T-helper 2 cell treated with Interferon-gamma antibody and Interleukin-4, amounts not matched to agents 5 μg/mL and 100 μg/mL, for 36 hours (primary cell): ENCODE measurements around the gene BCL2L15.
A peak's percentile ranks its signal among the peaks of the same experiment; 100 is the strongest.

ENCODE experiments used
- DNase-seq: peaks from one replicate; pipeline ENCODE4 v3.0.0; 2021; ENCODE audit warnings: low spot score
- H3K27ac Mint-ChIP-seq: one replicate; pipeline ENCODE4 v1.8.0; 2021; ENCODE audit warnings: mild to moderate bottlenecking, mixed read lengths
- H3K27me3 Mint-ChIP-seq: one replicate; pipeline ENCODE4 v1.8.0; 2021; ENCODE audit warnings: low read depth, mixed read lengths
- H3K36me3 Mint-ChIP-seq: one replicate; pipeline ENCODE4 v1.8.0; 2021; ENCODE audit warnings: low read depth, mixed read lengths
- H3K4me1 Mint-ChIP-seq: one replicate; pipeline ENCODE4 v1.8.0; 2021; ENCODE audit warnings: low read depth, mixed read lengths
- H3K4me3 Mint-ChIP-seq: one replicate; pipeline ENCODE4 v1.8.0; 2022; ENCODE audit warnings: mild to moderate bottlenecking, moderate library complexity, mixed read lengths
- H3K9me3 Mint-ChIP-seq: one replicate; pipeline ENCODE4 v1.8.0; 2021; ENCODE audit warnings: mixed read lengths

Gene BCL2L15

GRCh38 chr1:113922957-113923356, 35.6 kb upstream of the BCL2L15 start:
- peaks cover 10% of the 10 kb centered on the region for H3K27me3 Mint-ChIP-seq
- H3K4me1 Mint-ChIP-seq, result peaks cover 6% of the 10 kb centered on the region
- H3K4me3 Mint-ChIP-seq, result no peak overlapping the region
- DNase-seq, result no peak
- no peaks in the 10 kb centered on the region for H3K36me3 Mint-ChIP-seq
- H3K27ac Mint-ChIP-seq, result no peak overlapping the region
- no peaks in the 10 kb centered on the region for H3K9me3 Mint-ChIP-seq

GRCh38 chr1:113918243-113918642, 30.9 kb upstream of the BCL2L15 start:
- Mint-ChIP-seq H3K27me3 (peaks cover 4% of the 10 kb centered on the region), H3K36me3 (peaks cover 8% of the 10 kb centered on the region), H3K4me3 (no peak overlapping the region), H3K4me1 (peaks cover 3% of the 10 kb centered on the region), H3K27ac (no peak overlapping the region), H3K9me3 (no peaks in the 10 kb centered on the region)
- no peak for DNase-seq

GRCh38 chr1:113917400-113918082, 30.2 kb upstream of the BCL2L15 start:
- Mint-ChIP-seq H3K27me3 (peaks cover 1% of the 10 kb centered on the region), H3K36me3 (peaks cover 8% of the 10 kb centered on the region), H3K9me3 (no peaks in the 10 kb centered on the region), H3K4me3 (no peak overlapping the region), H3K4me1 (peaks cover 3% of the 10 kb centered on the region), H3K27ac (no peak overlapping the region)
- no peak for DNase-seq

GRCh38 chr1:113916974-113917373, 29.6 kb upstream of the BCL2L15 start:
- no peak overlapping the region for H3K27ac Mint-ChIP-seq
- peaks cover 8% of the 10 kb centered on the region for H3K36me3 Mint-ChIP-seq

GRCh38 chr1:113913887-113914664, 26.7 kb upstream of the BCL2L15 start:
- DNase-seq, result no peak
- Mint-ChIP-seq H3K27ac (no peak overlapping the region), H3K9me3 (no peaks in the 10 kb centered on the region), H3K4me3 (no peak overlapping the region), H3K27me3 (no peaks in the 10 kb centered on the region), H3K36me3 (peaks cover 34% of the 10 kb centered on the region), H3K4me1 (peaks cover 13% of the 10 kb centered on the region)

More at GRCh38 chr1:113916974-113917373, 29.6 kb upstream of the BCL2L15 start:
- H3K4me1 Mint-ChIP-seq, result peaks cover 3% of the 10 kb centered on the region
- H3K27me3 Mint-ChIP-seq, result no peaks in the 10 kb centered on the region
- H3K9me3 Mint-ChIP-seq, result no peaks in the 10 kb centered on the region
- no peak for DNase-seq
- no peak overlapping the region for H3K4me3 Mint-ChIP-seq

GRCh38 chr1:113913312-113913668, 25.9 kb upstream of the BCL2L15 start:
- Mint-ChIP-seq H3K9me3 (no peaks in the 10 kb centered on the region), H3K27me3 (no peaks in the 10 kb centered on the region), H3K36me3 (peaks cover 38% of the 10 kb centered on the region), H3K4me3 (no peak overlapping the region), H3K4me1 (peaks cover 16% of the 10 kb centered on the region), H3K27ac (no peak overlapping the region)
- DNase-seq, result no peak

- H3K27ac Mint-ChIP-seq, result no peak overlapping the region
Measured at GRCh38 chr1:113912594-113913311, 25.4 kb upstream of the BCL2L15 start.

GRCh38 chr1:113905435-113905861, 18.1 kb upstream of the BCL2L15 start:
- Mint-ChIP-seq H3K9me3 (no peaks in the 10 kb centered on the region), H3K27me3 (no peaks in the 10 kb centered on the region), H3K36me3 (peaks cover 50% of the 10 kb centered on the region), H3K27ac (peak overlapping the region; percentile 99), H3K4me1 (peaks cover 48% of the 10 kb centered on the region), H3K4me3 (peak overlapping the region; percentile 93)
- peak; percentile 28 for DNase-seq

More at GRCh38 chr1:113912594-113913311, 25.4 kb upstream of the BCL2L15 start:
- Mint-ChIP-seq H3K9me3 (no peaks in the 10 kb centered on the region), H3K27me3 (no peaks in the 10 kb centered on the region), H3K4me3 (no peak overlapping the region), H3K4me1 (peaks cover 20% of the 10 kb centered on the region), H3K36me3 (peaks cover 43% of the 10 kb centered on the region)
- no peak for DNase-seq

- H3K4me3 Mint-ChIP-seq, result peak within 1 kb of the TSS; percentile 93
Measured at GRCh38 chr1:113904674-113905434, 17.5 kb upstream of the BCL2L15 start, which contains the start of the genes AP4B1 and DCLRE1B. Gene AP4B1, minus strand, starts transcription at chr1:113904799. Its CDS starts 82 bp downstream, at chr1:113904717. Gene DCLRE1B, plus strand, starts transcription at chr1:113905326. Its CDS starts 261 bp downstream, at chr1:113905587.

GRCh38 chr1:113904293-113904673, 16.9 kb upstream of the BCL2L15 start:
- DNase-seq, result no peak
- Mint-ChIP-seq H3K4me1 (peaks cover 50% of the 10 kb centered on the region), H3K4me3 (peak overlapping the region; percentile 93), H3K9me3 (no peaks in the 10 kb centered on the region), H3K27ac (peak overlapping the region; percentile 99), H3K27me3 (no peaks in the 10 kb centered on the region), H3K36me3 (peaks cover 51% of the 10 kb centered on the region)

More at GRCh38 chr1:113904674-113905434, 17.5 kb upstream of the BCL2L15 start, which contains the start of the genes AP4B1 and DCLRE1B:
- Mint-ChIP-seq H3K27ac (peak within 1 kb of the TSS; percentile 99), H3K27me3 (no peaks in the 10 kb centered on the region), H3K9me3 (no peaks in the 10 kb centered on the region), H3K36me3 (peaks cover 49% of the 10 kb centered on the region), H3K4me1 (peaks cover 47% of the 10 kb centered on the region)
- peak; percentile 99 for DNase-seq

- Mint-ChIP-seq H3K4me1 (peaks cover 53% of the 10 kb centered on the region), H3K36me3 (peaks cover 54% of the 10 kb centered on the region), H3K4me3 (peak overlapping the region; percentile 93), H3K9me3 (no peaks in the 10 kb centered on the region), H3K27ac (peak overlapping the region; percentile 99), H3K27me3 (no peaks in the 10 kb centered on the region)
- no peak for DNase-seq
Measured at GRCh38 chr1:113903501-113904292, 16.3 kb upstream of the BCL2L15 start.

- H3K27ac Mint-ChIP-seq, result peak overlapping the region; percentile 14
- H3K4me1 Mint-ChIP-seq, result peaks cover 49% of the 10 kb centered on the region
- no peak for DNase-seq
- no peaks in the 10 kb centered on the region for H3K9me3 Mint-ChIP-seq
- peaks cover 61% of the 10 kb centered on the region for H3K36me3 Mint-ChIP-seq
- H3K4me3 Mint-ChIP-seq, result peak overlapping the region; percentile 10
- H3K27me3 Mint-ChIP-seq, result no peaks in the 10 kb centered on the region
Measured at GRCh38 chr1:113901191-113901590, 13.8 kb upstream of the BCL2L15 start.
